Measurements from ENCODE around the gene SMIM1.

Gene SMIM1

DNA sequence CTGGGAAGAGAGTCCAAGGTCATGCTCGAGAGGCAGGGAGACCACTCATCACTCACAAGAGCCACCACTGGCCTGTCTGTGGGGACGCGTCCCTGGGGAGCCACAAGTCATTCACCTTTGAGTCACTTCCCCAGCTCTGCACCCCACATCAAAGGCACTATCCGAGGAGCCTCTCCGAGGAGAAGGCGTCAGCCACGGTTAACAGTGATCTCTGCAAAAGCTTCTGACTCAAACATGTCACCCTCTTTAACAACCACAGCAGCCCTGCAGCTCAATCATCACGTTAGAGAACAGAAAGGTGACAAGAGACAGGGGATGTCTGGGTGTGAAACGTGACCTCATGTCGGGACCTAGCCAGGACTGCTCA, 14.8 kb downstream of the SMIM1 start:
- Histone ChIP-seq H3K4me3 (ENCODE audit: severe bottlenecking) (no peak overlapping the region), H3K27me3 (ENCODE audit: insufficient read depth, poor library complexity, severe bottlenecking) (no peaks in the 10 kb centered on the region), H3K27ac (ENCODE audit: poor library complexity, severe bottlenecking) (no peak overlapping the region), H3K36me3 (ENCODE audit: low read depth) (peaks cover 46% of the 10 kb centered on the region), H3K9me3 (ENCODE audit: severe bottlenecking) (no peaks in the 10 kb centered on the region), H3K4me1 (ENCODE audit: insufficient read depth, poor library complexity, severe bottlenecking) (no peaks in the 10 kb centered on the region)
- TF ChIP-seq, protein P1, sequence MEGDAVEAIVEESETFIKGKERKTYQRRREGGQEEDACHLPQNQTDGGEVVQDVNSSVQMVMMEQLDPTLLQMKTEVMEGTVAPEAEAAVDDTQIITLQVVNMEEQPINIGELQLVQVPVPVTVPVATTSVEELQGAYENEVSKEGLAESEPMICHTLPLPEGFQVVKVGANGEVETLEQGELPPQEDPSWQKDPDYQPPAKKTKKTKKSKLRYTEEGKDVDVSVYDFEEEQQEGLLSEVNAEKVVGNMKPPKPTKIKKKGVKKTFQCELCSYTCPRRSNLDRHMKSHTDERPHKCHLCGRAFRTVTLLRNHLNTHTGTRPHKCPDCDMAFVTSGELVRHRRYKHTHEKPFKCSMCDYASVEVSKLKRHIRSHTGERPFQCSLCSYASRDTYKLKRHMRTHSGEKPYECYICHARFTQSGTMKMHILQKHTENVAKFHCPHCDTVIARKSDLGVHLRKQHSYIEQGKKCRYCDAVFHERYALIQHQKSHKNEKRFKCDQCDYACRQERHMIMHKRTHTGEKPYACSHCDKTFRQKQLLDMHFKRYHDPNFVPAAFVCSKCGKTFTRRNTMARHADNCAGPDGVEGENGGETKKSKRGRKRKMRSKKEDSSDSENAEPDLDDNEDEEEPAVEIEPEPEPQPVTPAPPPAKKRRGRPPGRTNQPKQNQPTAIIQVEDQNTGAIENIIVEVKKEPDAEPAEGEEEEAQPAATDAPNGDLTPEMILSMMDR (IDR thresholded peaks at IDR 0.05; ENCODE audit: poor library complexity, severe bottlenecking) = no peak
- ATAC-seq (ENCODE audit: low read depth) (no peak), DNase-seq (ENCODE audit: low spot score) (no peak)

DNA sequence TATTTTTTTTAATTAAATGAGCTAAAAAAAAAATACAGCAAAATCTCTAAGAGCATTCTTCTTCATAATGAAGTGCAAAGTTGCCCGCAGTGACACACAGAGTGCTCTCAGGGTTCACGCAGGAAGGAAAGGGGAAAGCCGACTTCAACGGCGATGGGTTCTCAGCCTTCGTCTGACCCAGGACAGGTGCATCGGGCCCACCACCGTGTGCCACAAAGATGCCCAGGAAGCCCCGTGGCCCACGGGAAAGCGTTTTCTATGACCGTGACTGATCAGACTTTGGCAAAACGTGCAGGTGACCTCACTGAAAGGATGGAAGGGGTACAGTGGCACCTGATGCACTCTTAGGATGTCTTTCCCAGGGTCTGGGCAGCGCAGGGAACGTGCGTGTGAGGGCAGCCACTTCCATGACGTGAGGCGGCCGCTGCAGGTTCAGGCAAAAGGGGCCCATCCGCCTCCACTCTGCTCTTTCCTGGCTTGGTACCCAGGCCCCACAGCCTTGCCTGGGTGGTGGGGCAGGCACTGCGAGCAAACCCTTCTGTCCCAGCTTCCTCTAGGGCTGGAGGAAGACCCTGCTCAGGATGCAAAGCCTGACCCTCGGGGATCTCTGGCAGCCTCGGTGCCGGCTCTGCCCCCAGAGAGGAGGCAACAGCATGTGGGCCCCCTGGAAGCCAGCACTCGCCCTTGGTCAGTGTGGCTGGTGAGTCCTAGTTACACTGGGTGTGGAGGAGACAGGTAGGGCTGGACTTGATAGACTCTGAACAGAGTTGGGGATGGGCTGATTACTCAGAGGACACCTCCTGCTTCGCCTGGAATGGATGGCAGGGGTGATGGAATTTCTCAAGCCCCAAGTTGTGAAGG, 15.4 kb downstream of the SMIM1 start:
- Histone ChIP-seq H3K27me3 (ENCODE audit: insufficient read depth, poor library complexity, severe bottlenecking) (no peaks in the 10 kb centered on the region), H3K36me3 (ENCODE audit: low read depth) (peaks cover 41% of the 10 kb centered on the region), H3K4me1 (ENCODE audit: insufficient read depth, poor library complexity, severe bottlenecking) (no peaks in the 10 kb centered on the region), H3K27ac (ENCODE audit: poor library complexity, severe bottlenecking) (no peak overlapping the region), H3K4me3 (ENCODE audit: severe bottlenecking) (no peak overlapping the region), H3K9me3 (ENCODE audit: severe bottlenecking) (no peaks in the 10 kb centered on the region)
- DNase-seq (ENCODE audit: low spot score) (no peak), ATAC-seq (ENCODE audit: low read depth) (no peak)
- TF ChIP-seq, protein P1 (IDR thresholded peaks at IDR 0.05; ENCODE audit: poor library complexity, severe bottlenecking) = no peak

DNA sequence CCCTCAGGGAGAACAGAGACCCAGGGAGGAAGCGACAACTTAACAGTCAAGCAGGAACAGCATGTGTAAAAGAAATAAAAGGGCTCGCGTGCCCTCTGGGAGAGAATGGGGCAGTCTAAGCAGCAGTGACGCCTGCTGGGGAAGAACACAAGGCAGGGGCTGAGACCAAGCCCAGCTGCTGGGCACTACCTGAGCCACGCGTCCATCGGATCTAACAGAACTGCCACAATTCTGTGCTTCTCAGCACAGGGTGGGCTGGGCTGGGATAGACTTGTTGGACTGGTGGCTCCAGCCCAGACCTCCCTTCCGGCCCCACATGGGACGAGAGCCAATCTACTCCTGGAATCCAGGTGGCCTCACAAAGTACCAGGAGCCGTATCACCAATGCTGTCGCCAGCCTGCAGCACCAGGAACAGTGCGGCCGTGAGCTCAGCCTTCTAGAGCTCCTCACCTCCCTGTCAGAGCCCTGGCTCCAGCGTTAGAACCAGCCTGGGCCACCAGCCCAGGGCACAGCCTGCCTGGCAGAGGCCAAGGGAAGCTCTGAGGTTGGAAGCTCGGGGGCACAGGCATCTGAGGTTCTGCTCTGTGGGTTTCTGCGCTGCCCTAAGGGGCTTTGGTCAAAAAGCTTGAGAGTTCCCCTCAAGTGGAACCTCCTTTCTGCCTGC, 16.3 kb downstream of the SMIM1 start:
- H3K4me3 ChIP-seq (ENCODE audit: severe bottlenecking) = no peak overlapping the region
- peaks cover 8% of the 10 kb centered on the region for H3K4me1 ChIP-seq (ENCODE audit: insufficient read depth, poor library complexity, severe bottlenecking)
- TF ChIP-seq, protein P1 (IDR thresholded peaks at IDR 0.05; ENCODE audit: poor library complexity, severe bottlenecking) = no peak
- no peaks in the 10 kb centered on the region for H3K9me3 ChIP-seq (ENCODE audit: severe bottlenecking)
- no peaks in the 10 kb centered on the region for H3K27me3 ChIP-seq (ENCODE audit: insufficient read depth, poor library complexity, severe bottlenecking)
- 0 out of 3 replicates have a peak, but pooled peaks have one; percentile 15 for ATAC-seq (ENCODE audit: low read depth)
- peaks cover 39% of the 10 kb centered on the region for H3K36me3 ChIP-seq (ENCODE audit: low read depth)
- DNase-seq (ENCODE audit: low spot score) = no peak
- H3K27ac ChIP-seq (ENCODE audit: poor library complexity, severe bottlenecking) = no peak overlapping the region

DNA sequence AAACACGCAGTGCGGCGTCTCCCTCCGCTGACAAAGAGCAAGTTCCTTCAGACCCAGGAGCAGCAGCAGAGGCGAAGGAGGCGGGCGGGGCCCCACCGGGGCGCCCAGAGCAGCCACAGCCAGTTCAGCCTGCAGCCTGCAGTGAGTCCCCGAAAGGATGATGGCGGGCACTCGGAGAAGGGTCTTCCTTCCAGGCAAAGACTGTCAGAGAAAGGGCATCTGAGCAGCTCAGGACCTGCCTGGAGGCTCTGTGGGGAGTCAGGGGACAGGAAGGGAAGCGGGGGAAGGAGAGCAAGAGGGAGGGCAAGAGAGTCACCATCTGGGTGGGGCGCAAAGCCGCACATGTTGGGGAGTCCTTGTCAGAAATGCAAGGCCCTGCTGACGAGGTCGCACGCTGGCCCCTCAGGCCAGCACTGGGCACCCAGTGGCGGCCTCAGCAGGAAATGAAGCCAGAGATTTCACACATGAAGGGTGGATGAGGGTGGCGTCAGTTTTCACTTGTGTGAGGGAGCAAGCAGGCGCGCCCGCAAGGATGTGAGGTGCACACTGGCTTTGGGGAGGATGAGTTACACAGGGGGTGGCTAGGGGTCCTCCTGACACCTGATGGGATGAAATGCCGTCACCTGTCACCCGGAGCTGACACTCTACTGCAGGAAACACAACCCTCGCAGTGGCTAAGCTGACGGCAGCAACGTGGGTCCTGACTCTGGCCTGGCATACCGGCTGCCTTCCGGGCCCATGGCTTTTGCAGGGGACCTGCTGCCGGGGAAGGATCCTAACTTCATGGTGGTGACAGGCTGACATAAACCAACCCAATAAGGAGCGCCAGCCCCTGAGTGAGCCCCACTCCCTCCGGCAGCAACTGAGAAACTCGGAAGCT, 17.1 kb downstream of the SMIM1 start:
- no peaks in the 10 kb centered on the region for H3K9me3 ChIP-seq (ENCODE audit: severe bottlenecking)
- H3K4me3 ChIP-seq (ENCODE audit: severe bottlenecking) = no peak overlapping the region
- DNase-seq (ENCODE audit: low spot score) (no peak), ATAC-seq (ENCODE audit: low read depth) (no peak)
- H3K27ac ChIP-seq (ENCODE audit: poor library complexity, severe bottlenecking) = no peak overlapping the region
- no peaks in the 10 kb centered on the region for H3K27me3 ChIP-seq (ENCODE audit: insufficient read depth, poor library complexity, severe bottlenecking)
- H3K4me1 ChIP-seq (ENCODE audit: insufficient read depth, poor library complexity, severe bottlenecking) = peaks cover 14% of the 10 kb centered on the region
- H3K36me3 ChIP-seq (ENCODE audit: low read depth) = peaks cover 37% of the 10 kb centered on the region
- TF ChIP-seq, protein P1 (IDR thresholded peaks at IDR 0.05; ENCODE audit: poor library complexity, severe bottlenecking) = no peak

All from RWPE2 (cell line).